SK-N-SH (cell line): Measurements from ENCODE around the gene ADAMTS2. TPM values are rescaled to one million over a fixed set of nuclear protein-coding genes. Genes with fewer than 3 reads are reported as not detected.

Source experiments
- CTCF ChIA-PET: fragments of 300-600, 350-600 bp; formaldehyde crosslinking; extraction: SDS; loops from one replicate; lab custom pipeline; 2021; lab: Yijun Ruan, JAX
- POLR2A ChIA-PET: fragments of 350-600 bp; sonication (Branson Sonifier 250); formaldehyde crosslinking; extraction: SDS; loops from one replicate; lab custom pipeline; 2020; ENCODE audit warnings: antibody characterized with exemption, inconsistent platforms; lab: Yijun Ruan, JAX
- DNase-seq: peaks from one replicate; pipeline ENCODE4 v3.0.0; 2012
- H2AFZ ChIP-seq: fragments of 200-600 bp; sonication (generic); 2 replicates; pipeline ENCODE4 v1.8.1; 2016; ENCODE audit warnings: antibody characterized with exemption, mild to moderate bottlenecking, low read depth
- H3F3A ChIP-seq: fragments of 200-600 bp; sonication (generic); replicated peaks from 2 replicates; pipeline ENCODE3; 2016; ENCODE audit warnings: antibody characterized with exemption, mild to moderate bottlenecking; ENCODE audit not compliant: insufficient read depth
- H3K27ac ChIP-seq, 2 experiments: fragments of 200-500 bp in 1 of 2; fragments of 200-600 bp in 1 of 2; sonication (Bioruptor generic) in 1 of 2; sonication (generic), shearing (Covaris generic) in 1 of 2; 2 replicates each; pipeline versions ENCODE4 v1.5.1 to v1.6.1; 2014 to 2016; ENCODE audit warnings: low read depth in 2 of 2, inconsistent platforms in 1 of 2, low read length in 1 of 2, mild to moderate bottlenecking in 1 of 2, mixed read lengths in 1 of 2
- H3K27me3 ChIP-seq: fragments of 200-600 bp; sonication (generic), shearing (Covaris generic); 2 replicates; pipeline ENCODE4 v1.6.1; 2016; ENCODE audit warnings: mixed run types; ENCODE audit not compliant: insufficient read depth
- H3K36me3 ChIP-seq, 2 experiments: fragments of 200-500 bp in 1 of 2; fragments of 200-600 bp in 1 of 2; sonication (Bioruptor generic) in 1 of 2; sonication (generic) in 1 of 2; replicated peaks in 1 of 2; 2 replicates each; pipeline versions ENCODE3 to v1.5.1; 2014 to 2016; ENCODE audit warnings: low read length in 1 of 2, mild to moderate bottlenecking in 1 of 2; ENCODE audit not compliant: insufficient read depth in 2 of 2, control insufficient read depth in 1 of 2
- H3K4me1 ChIP-seq, 2 experiments: fragments of 200-500 bp in 1 of 2; fragments of 200-600 bp in 1 of 2; sonication (Bioruptor generic) in 1 of 2; sonication (generic), shearing (Covaris generic) in 1 of 2; 2 replicates each; pipeline versions ENCODE4 v1.5.1 to v1.6.1; 2014 to 2016; ENCODE audit warnings: low read depth in 1 of 2, low read length in 1 of 2, mixed run types in 1 of 2; ENCODE audit not compliant: insufficient read depth in 2 of 2, control insufficient read depth in 1 of 2
- H3K4me2 ChIP-seq: fragments of 200-600 bp; sonication (generic), shearing (Covaris generic); 2 replicates; pipeline ENCODE4 v1.6.1; 2017; ENCODE audit warnings: mixed run types
- H3K4me3 ChIP-seq, 2 experiments: fragments of 200-500 bp in 1 of 2; fragments of 200-600 bp in 1 of 2; sonication (Bioruptor generic) in 1 of 2; sonication (generic), shearing (Covaris generic) in 1 of 2; 2 replicates each; pipeline versions ENCODE4 v1.5.1 to v1.8.1; 2014 to 2016; ENCODE audit warnings: low read depth in 2 of 2, inconsistent platforms in 1 of 2, low read length in 1 of 2, mild to moderate bottlenecking in 1 of 2, mixed read lengths in 1 of 2, moderate library complexity in 1 of 2
- H3K79me2 ChIP-seq: fragments of 200-600 bp; sonication (generic); 2 replicates; pipeline ENCODE4 v1.8.1; 2017; ENCODE audit warnings: mild to moderate bottlenecking; ENCODE audit not compliant: insufficient read depth
- H3K9ac ChIP-seq: fragments of 200-600 bp; sonication (generic); 2 replicates; pipeline ENCODE4 v1.6.1; 2017; ENCODE audit warnings: mixed run types
- H3K9me2 ChIP-seq: fragments of 200-600 bp; sonication (generic); 2 replicates; pipeline ENCODE4 v1.6.1; 2017; ENCODE audit warnings: mixed run types
- H3K9me3 ChIP-seq: fragments of 200-600 bp; sonication (generic); 2 replicates; pipeline ENCODE4 v1.6.1; 2017; ENCODE audit warnings: mixed run types, mild to moderate bottlenecking, moderate library complexity
- H4K20me1 ChIP-seq: fragments of 200-600 bp; sonication (generic); 2 replicates; pipeline ENCODE4 v1.6.1; 2017; ENCODE audit warnings: mild to moderate bottlenecking, mixed run types; ENCODE audit not compliant: insufficient read depth
- EZH2phosphoT487 ChIP-seq: fragments of 200-600 bp; sonication (generic); IDR thresholded peaks from 2 replicates; pipeline ENCODE4 v1.6.1; 2017; ENCODE audit warnings: low read depth, mixed run types, mild to moderate bottlenecking, antibody characterized with exemption, moderate library complexity, borderline replicate concordance
- FOSL2 ChIP-seq: IDR thresholded peaks from 2 replicates; pipeline ENCODE4 v1.4.0; 2012; ENCODE audit warnings: low read depth, mild to moderate bottlenecking, moderate library complexity, borderline replicate concordance
- FOXM1 ChIP-seq: IDR thresholded peaks from 2 replicates; pipeline ENCODE4 v1.4.0; 2012; ENCODE audit warnings: low read depth, mild to moderate bottlenecking
- GABPA ChIP-seq: IDR thresholded peaks from 2 replicates; pipeline ENCODE4 v1.4.0; 2012; ENCODE audit warnings: low read depth, mild to moderate bottlenecking
- NFIC ChIP-seq: IDR thresholded peaks from 2 replicates; pipeline ENCODE4 v1.4.0; 2012; ENCODE audit warnings: borderline replicate concordance
- POLR2AphosphoS5 ChIP-seq: IDR thresholded peaks from 2 replicates; pipeline ENCODE4 v1.6.1; 2012; ENCODE audit warnings: low read depth, low read length
- RAD21 ChIP-seq: IDR thresholded peaks from 2 replicates; pipeline ENCODE4 v1.6.1; 2012; ENCODE audit warnings: mild to moderate bottlenecking, low read length
- RCOR1 ChIP-seq: fragments of 150-350 bp; IDR thresholded peaks from 2 replicates; pipeline ENCODE4 v1.6.1; 2017; ENCODE audit warnings: antibody characterized with exemption, low read length
- SIN3A ChIP-seq: IDR thresholded peaks from 2 replicates; pipeline ENCODE4 v1.6.1; 2012; ENCODE audit warnings: low read depth, mild to moderate bottlenecking, low read length, moderate library complexity, borderline replicate concordance
- SMC3 ChIP-seq: IDR thresholded peaks from 2 replicates; pipeline ENCODE4 v1.6.1; 2012; ENCODE audit warnings: low read depth, low read length, improper control_type of control experiment
- TEAD4 ChIP-seq: IDR thresholded peaks from 2 replicates; pipeline ENCODE4 v1.4.0; 2012; ENCODE audit warnings: mild to moderate bottlenecking, borderline replicate concordance; ENCODE audit not compliant: insufficient read depth
- YY1 ChIP-seq: IDR thresholded peaks from 2 replicates; pipeline ENCODE4 v1.4.0; 2012; ENCODE audit warnings: low read depth, mild to moderate bottlenecking
- WGBS: methylation state at CpG from one replicate; pipeline ENCODE4 v1.1.6; 2017; ENCODE audit warnings: low lambda C conversion rate; 5-methylcytosine and 5-hydroxymethylcytosine counted together
- polyA plus RNA-seq, 3 experiments: library from polyadenylated mRNA; depleted of rRNA; stranded (reverse); fragments of >200 nt; gene quantifications; 2 replicates each; pipeline ENCODE4 v1.2.3, GENCODE V29; 2012
- TF ChIP-seq, protein P1 (sequence below): IDR thresholded peaks from 2 replicates; pipeline ENCODE4 v1.4.0; 2012; ENCODE audit warnings: low read depth
- TF ChIP-seq, protein P2 (sequence below): fragments of 150-350 bp; IDR thresholded peaks from 2 replicates; pipeline ENCODE4 v1.6.1; 2017; ENCODE audit warnings: antibody characterized with exemption, low read length, low read depth, borderline replicate concordance
- TF ChIP-seq, protein P3 (sequence below): fragments of 200-600 bp; sonication (generic); IDR thresholded peaks from 2 replicates; pipeline ENCODE4 v1.6.1; 2017; ENCODE audit warnings: antibody characterized with exemption, mild to moderate bottlenecking, moderate library complexity
- TF ChIP-seq, protein P4 (sequence below): fragments of 150-350 bp; IDR thresholded peaks from 2 replicates; pipeline ENCODE4 v1.6.1; 2016; ENCODE audit warnings: mild to moderate bottlenecking, low read depth, low read length

Gene ADAMTS2
- polyA plus RNA-seq, 1 of the 3 experiments (the other 2 are of a cell fraction): 0.12 TPM

DNA sequence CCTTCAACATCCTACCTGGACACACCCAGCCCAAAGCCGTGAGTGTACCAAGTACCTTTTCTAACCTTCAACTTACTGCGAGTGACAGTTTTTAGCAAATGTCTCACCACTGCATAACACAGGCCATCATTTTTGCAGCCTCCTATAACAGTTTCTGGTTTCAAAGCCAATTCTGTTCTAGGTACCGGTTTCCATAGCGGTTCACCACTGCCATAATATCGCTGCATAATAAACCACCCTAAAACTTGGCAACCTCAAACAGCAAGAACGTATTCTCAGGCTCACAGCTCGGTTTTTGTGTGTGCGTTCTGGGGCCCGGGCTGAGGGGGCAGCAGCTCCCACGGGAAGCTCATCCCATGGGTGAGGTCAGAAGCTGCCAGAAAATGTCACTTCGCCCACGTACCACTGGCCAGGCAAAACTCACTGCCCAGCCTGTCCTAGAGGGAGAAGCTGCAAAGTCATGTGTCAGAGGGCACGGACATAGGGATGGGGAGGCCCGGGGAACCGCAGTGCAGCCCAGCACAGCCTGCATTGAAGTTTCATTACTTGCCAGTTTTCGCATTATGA lies 15.9 kb upstream of the ADAMTS2 start:
- Histone ChIP-seq H4K20me1 (no peaks in the 10 kb centered on the region), H3K27me3 (no peaks in the 10 kb centered on the region), H3K36me3 (no peaks in the 10 kb centered on the region), H3K79me2 (no peaks in the 10 kb centered on the region), H3K4me3 (no peak overlapping the region), H3K9me3 (no peaks in the 10 kb centered on the region), H3F3A (no peaks in the 10 kb centered on the region), H3K27ac (no peak overlapping the region), H2AFZ (no peak overlapping the region), H3K4me1 (peaks cover 0 to 15% of the 10 kb centered on the region in 2 experiments; a peak in 1 of 4 replicates), H3K4me2 (no peak overlapping the region), H3K9me2 (no peaks in the 10 kb centered on the region), H3K9ac (no peak overlapping the region)
- POLR2A ChIA-PET: no interaction called here
- 47% methylated on average over 16 of the region's 16 CpGs for WGBS
- CTCF ChIA-PET: interaction anchor here (0.7 to 1.5 kb wide), 4 partner anchors 13 to 193 kb away, joined by 3 to 4 read pairs (median 4); no protein-coding TSS in a partner anchor
- no peak for DNase-seq
- no peak for TF ChIP-seq EZH2phosphoT487
- TF ChIP-seq, all 33 proteins: peak for 0

DNA sequence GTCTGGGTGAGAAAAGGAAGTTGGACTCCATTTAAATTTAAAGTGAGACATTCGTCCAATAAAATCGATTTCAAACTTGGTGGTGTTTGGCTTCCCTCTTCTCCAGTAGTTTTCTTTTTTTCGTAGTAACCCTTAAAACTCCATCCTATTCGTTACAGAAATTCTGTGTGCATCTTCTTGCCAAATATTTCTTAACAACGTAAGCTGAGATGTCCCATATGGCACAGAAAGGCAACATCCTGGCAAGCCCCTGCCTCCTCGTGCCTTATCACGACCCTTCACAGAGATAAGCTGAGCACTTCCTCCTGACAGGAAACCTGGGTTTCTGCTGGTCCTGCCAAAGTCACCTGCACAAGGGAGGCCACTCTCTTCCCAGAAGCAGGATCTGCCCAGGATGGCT lies 11.8 kb upstream of the ADAMTS2 start:
- Histone ChIP-seq H3K36me3 (no peaks in the 10 kb centered on the region), H3K4me3 (no peak overlapping the region), H3K9me3 (no peaks in the 10 kb centered on the region), H3F3A (no peaks in the 10 kb centered on the region), H4K20me1 (no peaks in the 10 kb centered on the region), H3K9ac (no peak overlapping the region), H3K27me3 (no peaks in the 10 kb centered on the region), H3K27ac (peak overlapping the region in 1 of 2 experiments; percentile 34; a peak in 1 of 4 replicates), H3K4me2 (no peak overlapping the region), H3K4me1 (peaks cover 0 to 46% of the 10 kb centered on the region in 2 experiments; a peak in 1 of 4 replicates), H3K79me2 (no peaks in the 10 kb centered on the region), H2AFZ (no peak overlapping the region), H3K9me2 (no peaks in the 10 kb centered on the region)
- ChIA-PET CTCF (interaction anchor here (0.9 to 1.5 kb wide), 4 partner anchors 13 to 138 kb away, joined by 3 read pairs; no protein-coding TSS in a partner anchor), POLR2A (no interaction called here)
- DNase-seq: no peak
- 3% methylated on average over 7 of the region's 7 CpGs for WGBS
- TF ChIP-seq FOXM1 (no peak), SIN3A (no peak), RCOR1 (no peak), YY1 (no peak), POLR2AphosphoS5 (no peak), EZH2phosphoT487 (no peak), SMC3 (no peak), TEAD4 (no peak), NFIC (no peak), GABPA (no peak), RAD21 (no peak), FOSL2 (no peak)
- TF ChIP-seq, protein P1, sequence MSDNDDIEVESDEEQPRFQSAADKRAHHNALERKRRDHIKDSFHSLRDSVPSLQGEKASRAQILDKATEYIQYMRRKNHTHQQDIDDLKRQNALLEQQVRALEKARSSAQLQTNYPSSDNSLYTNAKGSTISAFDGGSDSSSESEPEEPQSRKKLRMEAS: no peak
- TF ChIP-seq, protein P2, sequence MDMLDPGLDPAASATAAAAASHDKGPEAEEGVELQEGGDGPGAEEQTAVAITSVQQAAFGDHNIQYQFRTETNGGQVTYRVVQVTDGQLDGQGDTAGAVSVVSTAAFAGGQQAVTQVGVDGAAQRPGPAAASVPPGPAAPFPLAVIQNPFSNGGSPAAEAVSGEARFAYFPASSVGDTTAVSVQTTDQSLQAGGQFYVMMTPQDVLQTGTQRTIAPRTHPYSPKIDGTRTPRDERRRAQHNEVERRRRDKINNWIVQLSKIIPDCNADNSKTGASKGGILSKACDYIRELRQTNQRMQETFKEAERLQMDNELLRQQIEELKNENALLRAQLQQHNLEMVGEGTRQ: no peak
- TF ChIP-seq, protein P3, sequence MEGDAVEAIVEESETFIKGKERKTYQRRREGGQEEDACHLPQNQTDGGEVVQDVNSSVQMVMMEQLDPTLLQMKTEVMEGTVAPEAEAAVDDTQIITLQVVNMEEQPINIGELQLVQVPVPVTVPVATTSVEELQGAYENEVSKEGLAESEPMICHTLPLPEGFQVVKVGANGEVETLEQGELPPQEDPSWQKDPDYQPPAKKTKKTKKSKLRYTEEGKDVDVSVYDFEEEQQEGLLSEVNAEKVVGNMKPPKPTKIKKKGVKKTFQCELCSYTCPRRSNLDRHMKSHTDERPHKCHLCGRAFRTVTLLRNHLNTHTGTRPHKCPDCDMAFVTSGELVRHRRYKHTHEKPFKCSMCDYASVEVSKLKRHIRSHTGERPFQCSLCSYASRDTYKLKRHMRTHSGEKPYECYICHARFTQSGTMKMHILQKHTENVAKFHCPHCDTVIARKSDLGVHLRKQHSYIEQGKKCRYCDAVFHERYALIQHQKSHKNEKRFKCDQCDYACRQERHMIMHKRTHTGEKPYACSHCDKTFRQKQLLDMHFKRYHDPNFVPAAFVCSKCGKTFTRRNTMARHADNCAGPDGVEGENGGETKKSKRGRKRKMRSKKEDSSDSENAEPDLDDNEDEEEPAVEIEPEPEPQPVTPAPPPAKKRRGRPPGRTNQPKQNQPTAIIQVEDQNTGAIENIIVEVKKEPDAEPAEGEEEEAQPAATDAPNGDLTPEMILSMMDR: no peak
- TF ChIP-seq, protein P4, sequence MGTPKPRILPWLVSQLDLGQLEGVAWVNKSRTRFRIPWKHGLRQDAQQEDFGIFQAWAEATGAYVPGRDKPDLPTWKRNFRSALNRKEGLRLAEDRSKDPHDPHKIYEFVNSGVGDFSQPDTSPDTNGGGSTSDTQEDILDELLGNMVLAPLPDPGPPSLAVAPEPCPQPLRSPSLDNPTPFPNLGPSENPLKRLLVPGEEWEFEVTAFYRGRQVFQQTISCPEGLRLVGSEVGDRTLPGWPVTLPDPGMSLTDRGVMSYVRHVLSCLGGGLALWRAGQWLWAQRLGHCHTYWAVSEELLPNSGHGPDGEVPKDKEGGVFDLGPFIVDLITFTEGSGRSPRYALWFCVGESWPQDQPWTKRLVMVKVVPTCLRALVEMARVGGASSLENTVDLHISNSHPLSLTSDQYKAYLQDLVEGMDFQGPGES: no peak
